Renal pelvis (tissue), 4 donors: ENCODE data around the gene RFC2. TPM values are rescaled to one million over a fixed set of nuclear protein-coding genes. Genes with fewer than 3 reads are reported as not detected.
"Not testable (repeated sequence)": the region's sequence is repeated elsewhere in the genome, so short reads cannot be mapped to it uniquely, and the experiment has no call there.

ENCODE experiments used
- DNase-seq: peaks from one replicate; pipeline ENCODE4 v3.0.0-alpha.2; 2013
- polyA plus RNA-seq, 3 donors: library from polyadenylated mRNA; unstranded; fragments of 120-200 nt; gene quantifications; one replicate each; pipeline ENCODE4 v1.2.1, GENCODE V29; 2013; ENCODE audit not compliant: insufficient read length in 3 of 3

Gene RFC2
- polyA plus RNA-seq, 3 donors: 34.8 to 37.8 (median 36.6) TPM

DNA sequence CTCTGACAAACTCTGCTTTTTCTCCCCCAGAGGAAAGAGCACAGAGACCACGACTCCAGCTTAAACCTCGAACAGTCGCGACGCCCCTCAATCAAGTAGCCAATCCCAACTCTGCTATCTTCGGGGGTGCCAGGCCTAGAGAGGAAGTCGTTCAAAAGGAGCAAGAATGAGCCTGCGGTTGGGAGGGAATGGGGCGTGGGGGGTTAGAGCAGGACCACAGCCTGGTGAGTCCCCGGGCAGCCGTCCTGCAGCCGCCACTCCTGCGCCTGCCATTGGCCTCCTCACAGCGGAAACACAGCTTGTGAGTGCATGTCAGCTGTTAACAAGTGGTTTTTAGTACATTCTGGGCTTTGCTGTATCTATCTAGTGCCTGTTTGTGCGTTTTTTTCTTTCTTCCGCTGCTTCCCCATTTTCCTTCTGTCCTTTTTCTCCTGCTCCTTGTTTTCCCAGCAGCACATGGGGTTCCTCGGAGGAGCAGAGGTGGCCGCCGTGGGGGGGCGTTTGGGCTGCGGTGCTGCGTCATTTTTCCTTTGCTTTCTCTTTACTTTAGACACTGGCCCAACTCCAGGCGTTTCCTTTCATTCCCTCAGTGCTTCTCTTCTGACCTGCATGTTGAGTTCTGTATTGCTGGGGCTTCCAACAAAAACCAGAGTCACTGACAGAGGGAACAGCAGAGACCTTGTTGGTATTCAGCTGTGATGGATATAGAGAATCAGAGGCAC is 58.9 kb downstream of the RFC2 start:
- DNase-seq: not testable (repeated sequence)

DNA sequence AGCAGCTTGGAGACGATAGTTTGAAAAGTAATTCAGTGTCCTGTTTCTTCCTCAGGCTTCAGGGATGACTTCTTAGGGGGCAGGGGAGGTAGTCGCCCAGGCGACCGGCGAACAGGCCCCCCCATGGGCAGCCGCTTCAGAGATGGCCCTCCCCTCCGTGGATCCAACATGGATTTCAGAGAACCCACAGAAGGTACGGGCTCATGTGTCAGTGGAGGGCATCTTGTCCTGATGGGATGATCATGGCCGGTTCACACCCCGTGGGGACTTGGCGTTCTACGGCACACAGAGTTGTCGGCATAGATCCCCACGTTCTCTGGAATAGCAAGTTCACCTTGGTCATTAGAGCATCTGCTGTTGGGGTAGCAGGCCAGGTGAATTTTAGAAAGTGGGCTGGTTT is 59.5 kb downstream of the RFC2 start:
- no peak for DNase-seq

DNA sequence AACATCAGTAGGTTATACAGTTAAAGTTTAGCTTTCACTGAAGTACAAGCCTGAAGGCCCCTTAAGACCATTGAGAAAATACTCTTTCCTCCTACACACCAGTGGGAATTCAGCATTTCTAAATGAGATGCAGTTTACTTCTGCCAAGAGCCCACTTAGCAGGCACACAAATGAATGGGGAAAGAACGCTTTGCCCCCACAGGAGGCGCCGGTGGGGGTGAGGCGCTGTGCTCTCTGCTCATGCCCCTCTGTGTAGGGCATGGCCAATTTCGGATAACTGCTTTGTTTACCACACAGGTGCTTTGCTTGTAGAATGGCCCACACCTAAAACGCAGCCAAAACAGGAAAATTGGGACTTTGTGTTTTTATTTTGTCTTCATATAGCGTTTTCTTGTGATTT is 60.3 kb downstream of the RFC2 start:
- DNase-seq: no peak

DNA sequence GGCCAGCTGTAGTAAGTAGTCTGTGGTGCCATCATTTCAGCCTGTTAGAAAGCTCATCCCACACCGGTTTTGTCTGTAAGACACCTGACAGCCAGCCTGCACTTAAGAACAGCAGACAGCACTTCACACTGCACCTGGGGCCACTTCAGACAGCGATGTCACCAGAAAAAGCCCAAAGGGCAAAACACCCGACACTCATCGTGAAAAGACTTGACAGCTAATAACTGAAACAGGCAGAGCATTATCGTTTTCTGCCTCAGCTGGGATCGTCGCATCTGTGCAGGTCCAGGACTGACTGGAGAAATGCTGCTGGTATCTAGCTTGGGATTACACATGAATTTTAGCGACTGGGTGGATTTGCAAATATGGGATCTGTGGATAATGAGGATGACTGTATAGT is 61.1 kb downstream of the RFC2 start:
- DNase-seq: no peak

DNA sequence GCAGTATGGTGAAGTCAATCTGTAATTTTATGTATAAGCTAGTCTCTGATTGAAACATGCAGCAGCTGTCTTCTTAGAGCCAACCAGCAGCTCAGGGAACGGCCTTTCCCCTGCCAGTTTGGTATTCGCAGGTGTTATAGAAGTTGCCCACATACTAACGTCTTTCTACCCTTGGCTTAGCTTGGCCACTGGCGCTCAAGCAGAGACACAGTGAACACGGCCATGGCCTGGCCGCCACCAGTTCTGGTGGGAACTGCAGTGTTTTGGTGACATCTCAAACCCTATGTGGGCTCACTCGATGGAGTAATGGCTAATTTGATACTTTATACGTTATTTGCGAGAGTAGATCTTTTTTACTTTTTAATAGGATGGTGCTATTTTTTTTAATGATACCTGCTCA is 63.0 kb downstream of the RFC2 start:
- DNase-seq: no peak

- no peak for DNase-seq
These were observed 63.9 kb downstream of the RFC2 start for GRCh38 chr7:74190259-74190658.

- DNase-seq: no peak
These were observed 66.1 kb downstream of the RFC2 start for GRCh38 chr7:74187915-74188675.

GRCh38 chr7:74185636-74186035 is 68.6 kb downstream of the RFC2 start:
- DNase-seq: no peak

GRCh38 chr7:74185016-74185415 is 69.2 kb downstream of the RFC2 start:
- no peak for DNase-seq

GRCh38 chr7:74183653-74184450 is 70.3 kb downstream of the RFC2 start:
- no peak for DNase-seq

DNA sequence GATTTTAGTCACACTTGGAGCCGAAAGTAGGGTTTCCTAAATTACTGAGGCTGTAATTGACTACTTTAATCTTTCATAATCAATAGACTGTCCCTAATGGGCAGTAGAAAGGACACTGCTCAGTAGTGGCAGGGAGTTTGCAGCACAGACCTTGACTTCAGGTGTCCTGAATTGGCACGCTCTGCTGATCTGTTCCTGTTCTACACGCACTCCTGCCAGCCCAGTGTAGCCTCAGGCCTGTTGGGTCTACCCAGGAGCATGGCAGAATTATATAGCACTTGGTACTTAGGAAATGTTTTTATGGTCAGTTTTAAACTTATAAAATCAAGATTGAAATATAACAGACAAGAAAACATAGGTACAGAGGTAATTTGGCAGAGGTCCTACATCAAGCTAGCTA is 71.1 kb downstream of the RFC2 start:
- no peak for DNase-seq

- DNase-seq: no peak
These were observed 71.6 kb downstream of the RFC2 start for GRCh38 chr7:74182453-74183090.

DNA sequence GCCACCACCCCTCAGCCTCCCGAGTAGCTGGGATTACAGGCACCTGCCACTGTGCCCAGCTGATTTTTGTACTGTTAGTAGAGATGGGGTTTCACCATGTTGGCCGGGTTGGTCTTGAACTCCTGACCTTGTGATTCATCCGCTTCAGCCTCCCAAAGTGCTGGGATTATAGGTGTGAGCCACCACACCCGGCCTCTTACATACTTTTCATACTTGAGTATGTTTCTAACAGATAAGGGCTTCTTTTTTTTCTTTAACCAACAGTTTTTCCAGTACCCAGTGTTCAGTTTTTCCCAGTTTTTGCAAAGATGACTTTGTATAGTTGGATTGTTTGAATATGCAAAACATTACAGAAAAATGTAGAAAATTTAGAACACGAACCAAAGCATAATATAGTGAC is 72.4 kb downstream of the RFC2 start:
- no peak for DNase-seq

Other genes with a start within 250 kb of the RFC2 start
- 100 to 1,000 TPM in 1 of 3 donors, 10 to 100 TPM in 2; 63.4 to 109 (median 66.8) TPM for gene ELN, start 226.2 kb downstream of the RFC2 start, polyA plus RNA-seq
- 10 to 100 TPM; 21.3 to 27.6 (median 26.8) TPM for gene LIMK1, start 170.6 kb downstream of the RFC2 start, polyA plus RNA-seq
- gene EIF4H, start 80.0 kb downstream of the RFC2 start, polyA plus RNA-seq: 100 to 1,000 TPM; 286 to 298 (median 287) TPM
- 1 to 10 TPM; 3.7 to 4.1 (median 3.7) TPM for gene LAT2, start 44.4 kb downstream of the RFC2 start, polyA plus RNA-seq
- 10 to 100 TPM; 24.0 to 31.2 (median 29.8) TPM for gene CLIP2, start 35.0 kb upstream of the RFC2 start, polyA plus RNA-seq
- 10 to 100 TPM; 51.5 to 56.0 (median 55.9) TPM for gene GTF2IRD1, start 199.5 kb upstream of the RFC2 start, polyA plus RNA-seq